GM19455 (cell line): ENCODE results near the gene RHBDD1.
"Not testable (repeated sequence)": the region's sequence is repeated elsewhere in the genome, so short reads cannot be mapped to it uniquely, and the experiment has no call there.

Source experiments
- ATAC-seq: cut with Tn5 transposase; IDR thresholded peaks from one replicate; pipeline ENCODE4 v1.9.1; 2021; ENCODE audit not compliant: unreplicated experiment

Gene RHBDD1

DNA sequence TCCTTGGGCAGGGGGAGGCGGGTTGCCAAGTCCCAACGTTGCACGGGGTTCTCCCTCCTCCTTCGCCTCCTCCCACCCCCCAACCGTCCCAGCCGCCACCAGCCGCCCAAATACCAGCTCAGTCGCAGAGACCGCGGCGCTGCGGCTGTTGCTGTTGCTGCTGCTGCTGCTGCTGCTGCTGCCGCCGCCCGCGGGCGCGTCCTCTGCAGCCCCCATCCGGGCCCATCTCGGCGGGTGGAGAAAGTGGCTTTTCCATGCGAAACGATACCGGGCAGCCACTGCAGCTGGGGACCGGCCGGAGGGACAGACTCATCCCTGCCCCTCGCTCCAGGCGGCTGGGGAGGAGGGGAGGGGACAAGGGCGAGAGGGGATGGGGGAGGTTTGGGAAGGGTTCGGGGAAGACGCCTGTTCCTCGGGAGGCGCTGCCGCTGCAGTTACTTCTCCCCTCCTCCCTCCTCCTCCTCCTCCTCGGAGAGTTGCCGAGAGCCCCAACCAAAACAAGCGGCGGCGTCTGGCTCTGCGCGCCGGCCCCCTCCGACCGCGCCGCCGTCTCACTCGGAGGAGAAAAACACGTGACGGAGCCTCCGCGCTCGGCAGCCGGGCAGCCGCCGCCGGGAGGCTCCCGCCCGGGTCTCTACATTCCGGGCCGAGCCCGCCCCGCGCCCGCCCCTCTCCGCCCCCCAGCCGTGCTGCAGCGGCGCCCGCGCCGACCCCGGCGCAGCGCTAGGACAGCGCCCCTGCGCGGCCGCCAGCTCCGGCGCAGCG, 36.5 kb upstream of the RHBDD1 start, which contains the start of gene IRS1:
IRS1 (minus strand) TSS at position 610 of the 765 bp plus-strand sequence. CDS start 1,082 bp downstream, outside the sequence.
- peak; percentile 36 for ATAC-seq

DNA sequence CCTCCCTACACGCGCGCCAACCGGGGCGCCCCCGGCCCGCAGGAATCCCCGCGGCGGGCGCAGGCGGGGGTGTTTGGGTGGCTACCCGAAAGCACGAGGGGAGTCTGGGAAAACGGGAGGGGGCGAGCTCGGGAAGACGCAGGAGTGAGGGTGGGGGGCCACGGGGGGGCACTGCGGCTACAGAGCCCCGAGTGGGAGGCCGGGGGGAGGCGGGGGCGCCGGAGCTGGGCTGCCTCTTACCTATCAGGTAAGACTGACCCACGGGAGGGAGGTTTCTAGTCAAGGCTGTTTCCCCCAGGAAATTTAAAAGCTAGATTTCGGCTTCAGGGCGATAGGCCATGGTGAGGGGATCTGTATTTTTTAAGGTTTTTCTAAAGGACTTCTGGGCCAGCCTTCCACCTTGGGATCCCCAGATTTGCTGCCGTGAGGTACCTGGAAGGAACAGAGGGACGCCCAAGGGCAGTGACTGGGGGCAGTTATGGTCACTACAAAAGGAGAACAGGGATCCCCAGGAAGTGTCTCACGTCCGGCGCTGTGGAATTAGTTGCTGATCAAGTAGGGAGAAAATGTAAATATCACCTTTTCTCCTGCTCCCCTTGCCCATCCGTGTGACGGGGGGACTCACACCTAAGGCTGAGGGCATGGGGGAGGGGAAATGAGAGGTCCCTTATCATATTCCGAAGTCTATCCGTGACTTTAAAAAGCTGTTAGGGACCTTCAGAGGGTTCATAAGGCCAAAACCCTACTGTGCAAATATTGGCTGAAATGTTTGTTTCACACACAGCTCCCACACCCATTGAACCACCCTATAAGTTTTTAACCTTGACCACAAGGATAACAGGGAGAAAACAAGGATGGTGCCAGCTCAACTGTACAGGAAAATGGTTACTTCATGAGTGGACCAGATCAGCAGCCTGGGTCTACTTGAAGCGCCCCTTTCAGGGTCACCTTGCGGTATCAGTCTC, 35.6 kb upstream of the RHBDD1 start:
- no peak for ATAC-seq

DNA sequence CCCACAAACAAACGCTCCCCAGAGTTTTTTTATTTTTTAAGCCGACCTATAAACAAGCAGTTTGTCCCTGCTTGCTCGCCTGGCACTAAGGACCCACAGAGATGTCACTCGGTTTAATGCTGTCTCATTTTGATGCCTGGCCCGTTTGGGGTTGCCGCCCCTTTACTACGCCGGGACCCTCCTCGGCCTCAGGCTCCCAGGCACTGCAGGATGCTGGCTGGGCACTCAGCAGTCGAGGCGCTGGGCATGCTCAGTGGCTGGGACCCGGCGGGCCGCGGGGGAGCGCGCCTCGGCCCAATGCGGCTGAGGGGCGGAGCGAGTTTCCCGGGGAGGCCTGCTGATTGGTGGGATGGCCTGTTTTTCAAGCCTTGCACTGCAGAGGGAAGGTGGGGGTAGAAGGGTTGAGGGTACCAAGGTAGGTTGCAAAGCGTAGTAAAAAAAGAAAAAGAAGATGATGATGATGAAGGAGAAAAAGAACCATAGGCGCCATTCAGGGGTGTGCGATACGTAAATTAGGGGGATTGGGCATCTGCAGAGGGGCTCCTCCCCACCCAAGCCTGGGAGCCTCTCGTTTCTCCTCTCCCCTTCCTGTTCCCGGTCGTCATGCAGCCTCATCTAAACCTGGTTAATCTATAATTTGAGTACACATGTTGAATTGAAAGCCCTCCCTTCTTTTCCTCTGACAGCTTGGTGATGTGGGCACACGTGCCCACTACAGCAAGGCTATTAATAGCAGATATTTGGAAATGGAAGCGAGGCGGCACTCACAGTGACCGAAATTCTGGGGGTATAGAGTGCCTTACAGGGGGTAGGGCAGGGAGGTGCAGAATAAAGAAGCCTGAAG, 34.7 kb upstream of the RHBDD1 start:
- ATAC-seq: peak; percentile 74

GRCh38 chr2:226802573-226802972, 33.3 kb upstream of the RHBDD1 start:
- ATAC-seq: no peak

DNA sequence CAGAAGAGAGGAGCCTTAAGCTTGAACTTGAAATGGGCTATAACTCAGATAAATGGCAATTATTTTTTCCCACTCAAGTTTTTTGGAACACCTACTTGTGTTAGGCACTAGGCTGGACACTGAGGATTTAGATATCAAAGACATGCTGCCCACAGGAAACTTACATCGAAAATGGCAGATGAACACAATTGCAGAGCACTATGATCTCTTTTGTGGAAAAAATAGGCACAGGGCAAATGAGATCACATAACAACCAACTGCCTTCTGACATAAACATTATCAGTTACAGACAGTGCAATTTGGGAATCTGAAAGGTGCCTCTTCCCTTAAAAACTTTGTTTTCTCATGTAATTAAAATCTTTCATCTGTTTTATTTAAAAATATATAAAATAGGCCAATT, 32.4 kb upstream of the RHBDD1 start:
- ATAC-seq: no peak

DNA sequence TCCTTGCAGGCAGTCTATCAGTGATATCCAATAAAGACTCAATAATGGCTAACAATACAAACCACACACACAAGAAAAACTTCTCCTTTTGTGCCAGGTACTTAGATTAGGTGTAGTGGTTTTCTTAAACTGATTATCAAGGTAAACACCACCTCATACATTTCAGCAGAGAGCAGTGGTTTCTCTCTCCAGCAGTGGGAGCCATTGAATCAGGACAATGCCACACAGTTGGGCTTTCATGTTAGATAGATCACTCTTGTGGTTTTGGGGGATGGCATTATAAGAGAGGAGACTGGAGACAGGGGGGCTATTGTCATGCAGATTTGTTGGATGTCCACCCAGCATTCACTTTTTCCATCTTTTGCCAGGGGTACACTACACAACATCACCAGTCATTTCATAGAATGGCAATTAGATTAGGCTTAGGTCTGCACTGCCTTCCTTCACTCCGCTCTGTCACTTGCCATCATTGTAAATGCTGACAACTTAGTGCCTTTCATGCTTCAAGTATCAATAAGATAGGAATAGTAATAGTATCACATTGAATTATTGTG, 22.6 kb upstream of the RHBDD1 start:
- ATAC-seq: no peak

DNA sequence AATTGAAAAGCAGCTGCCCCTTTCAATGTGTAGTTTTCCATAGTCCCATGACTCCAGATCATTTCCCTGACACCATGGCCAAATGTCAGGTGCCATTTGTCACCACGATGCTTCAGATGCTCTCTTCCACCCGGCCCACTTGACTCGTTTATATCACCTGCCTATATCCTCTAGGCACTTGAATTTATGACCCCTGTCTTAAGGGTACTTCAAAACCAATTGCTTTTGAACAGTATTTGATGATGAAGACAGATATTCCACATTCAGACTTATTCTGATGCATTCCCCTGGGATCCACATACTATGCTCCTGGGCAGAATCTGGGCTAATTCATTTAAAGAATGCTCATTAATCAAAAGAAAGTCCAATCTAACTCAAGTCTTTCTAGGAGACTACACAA, 16.9 kb upstream of the RHBDD1 start:
- ATAC-seq: no peak

DNA sequence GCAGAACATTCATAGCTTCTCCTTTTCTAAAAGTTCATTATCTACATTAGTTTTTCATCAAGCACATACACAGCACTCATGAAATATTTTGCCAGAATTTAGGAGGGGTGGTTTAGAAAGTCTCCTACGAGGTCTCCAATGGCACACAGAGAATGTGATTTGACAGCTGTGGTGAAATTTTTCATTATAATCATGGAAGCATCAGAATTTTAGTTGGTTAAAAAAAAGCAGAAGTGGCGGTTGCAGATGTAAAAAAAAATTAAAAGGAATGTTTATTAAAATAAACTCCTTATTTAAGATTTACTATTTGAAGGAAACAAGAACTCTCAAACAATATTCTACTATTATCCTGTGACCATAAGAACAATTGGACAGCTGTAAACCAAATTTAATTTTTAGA, 10.8 kb upstream of the RHBDD1 start:
- no peak for ATAC-seq

- ATAC-seq: no peak
Measured at GRCh38 chr2:226828191-226828590, 7.7 kb upstream of the RHBDD1 start.

- no peak for ATAC-seq
Measured at GRCh38 chr2:226829721-226830631, 5.9 kb upstream of the RHBDD1 start.

DNA sequence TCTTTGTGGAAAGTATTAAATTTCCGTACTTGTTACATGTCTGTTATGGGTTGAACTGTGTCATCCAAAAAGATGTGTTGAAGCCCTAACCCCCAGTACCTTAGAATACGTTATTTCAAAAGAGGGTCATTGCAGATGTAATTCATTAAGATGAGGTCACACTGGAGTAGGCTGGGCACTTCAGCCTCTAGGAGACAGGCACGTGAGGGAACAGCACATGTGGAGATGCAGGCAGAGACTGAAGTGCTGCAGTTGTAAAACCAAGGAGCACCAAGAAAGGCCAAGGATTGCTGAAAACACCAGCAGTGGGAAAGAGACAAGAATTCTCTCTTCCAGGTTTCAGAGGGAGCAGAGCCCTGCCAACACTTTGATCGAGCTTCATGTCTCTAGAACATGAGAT, 4.6 kb upstream of the RHBDD1 start:
- no peak for ATAC-seq

- no peak for ATAC-seq
Measured at GRCh38 chr2:226832061-226832460, 3.8 kb upstream of the RHBDD1 start.

- ATAC-seq: not testable (repeated sequence)
Measured at GRCh38 chr2:226834880-226835279, 974 bp upstream of the RHBDD1 start.

- ATAC-seq: peak; percentile 38
Measured at GRCh38 chr2:226835420-226835795, 446 bp upstream of the RHBDD1 start.

DNA sequence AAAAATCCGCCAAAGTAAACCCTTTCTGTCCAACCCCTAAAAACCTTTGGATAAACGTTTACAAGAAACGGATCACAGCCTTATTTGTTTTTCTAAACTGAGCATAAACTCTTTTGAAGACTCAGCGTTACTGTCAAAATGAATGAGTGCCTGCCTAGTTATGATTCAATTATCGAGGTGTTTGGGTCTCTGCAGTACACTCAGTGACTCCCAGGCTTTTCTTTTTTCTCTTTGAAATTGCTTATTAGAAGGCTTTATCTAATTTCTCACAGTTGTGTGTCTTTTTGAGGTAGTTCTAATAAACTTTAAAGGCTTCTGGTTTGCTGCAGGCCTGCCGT, 663 bp downstream of the RHBDD1 start:
- ATAC-seq: no peak

GRCh38 chr2:226837334-226837733, 1.5 kb downstream of the RHBDD1 start:
- ATAC-seq: no peak

DNA sequence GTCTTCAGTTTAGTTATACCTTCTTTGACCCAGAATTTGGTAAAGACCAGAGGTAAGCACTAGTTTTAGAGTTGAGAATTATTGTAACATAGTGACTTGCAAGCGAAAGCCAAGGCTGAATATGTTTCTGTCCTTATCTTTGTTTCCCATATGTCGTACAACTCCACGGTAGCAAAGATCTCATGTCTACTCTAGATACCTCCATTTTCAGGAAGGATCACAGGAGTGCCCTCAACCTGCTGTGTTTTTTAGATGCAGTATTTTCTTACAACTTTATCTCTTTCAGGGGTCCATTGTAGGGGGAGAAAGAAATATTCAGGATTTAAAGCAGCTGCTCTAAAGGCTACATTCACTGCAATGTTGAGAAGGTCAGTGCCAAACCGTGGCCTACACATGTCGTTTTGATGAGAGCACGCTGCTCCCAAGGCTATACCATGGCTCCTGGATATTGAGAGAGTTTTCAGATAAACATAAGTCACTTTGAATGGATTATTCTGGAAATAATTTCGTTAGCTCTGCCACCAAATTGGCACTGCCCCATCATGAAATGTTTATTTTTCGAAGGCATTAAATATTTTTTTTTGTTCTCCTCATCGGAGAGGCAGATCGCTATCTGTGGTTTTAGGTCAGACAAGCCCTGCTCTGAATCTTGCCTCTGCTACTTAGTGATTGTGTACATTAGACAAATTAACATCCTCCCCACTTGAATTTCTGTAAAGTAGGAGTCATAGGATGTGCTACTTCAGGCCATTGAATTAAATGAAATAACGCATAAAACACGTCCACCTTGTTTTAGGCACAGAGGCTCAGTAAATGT, 2.1 kb downstream of the RHBDD1 start:
- ATAC-seq: no peak

DNA sequence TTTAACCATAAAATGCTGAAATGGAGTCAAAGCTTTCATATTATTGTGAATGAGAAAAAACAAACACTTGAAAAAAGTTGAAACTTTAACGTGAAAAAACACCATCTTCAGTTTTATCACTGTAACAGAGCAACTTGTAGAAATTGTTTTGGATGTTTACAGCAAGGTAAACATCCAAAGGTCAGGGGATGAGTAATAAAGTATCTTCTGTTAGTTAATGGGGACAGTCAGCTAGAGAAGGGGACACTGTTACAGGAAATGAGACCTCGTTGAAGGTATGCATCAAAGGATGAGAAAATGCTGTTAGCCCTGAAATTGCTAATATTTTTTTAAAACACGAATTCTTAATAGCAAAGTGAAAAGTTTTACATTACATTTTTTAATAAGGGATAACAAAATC, 2.9 kb downstream of the RHBDD1 start:
- ATAC-seq: no peak

- ATAC-seq: no peak
Measured at GRCh38 chr2:226839161-226839560, 3.3 kb downstream of the RHBDD1 start.
